HG03354 (cell line): ENCODE data around the gene RANBP1.
"Not testable (repeated sequence)": the region's sequence is repeated elsewhere in the genome, so short reads cannot be mapped to it uniquely, and the experiment has no call there.

Experiments
- ATAC-seq: cut with Tn5 transposase; IDR thresholded peaks from one replicate; pipeline ENCODE4 v1.9.1; 2021; ENCODE audit warnings: mild to moderate bottlenecking; ENCODE audit not compliant: unreplicated experiment, poor library complexity, severe bottlenecking

The RANBP1 gene

DNA sequence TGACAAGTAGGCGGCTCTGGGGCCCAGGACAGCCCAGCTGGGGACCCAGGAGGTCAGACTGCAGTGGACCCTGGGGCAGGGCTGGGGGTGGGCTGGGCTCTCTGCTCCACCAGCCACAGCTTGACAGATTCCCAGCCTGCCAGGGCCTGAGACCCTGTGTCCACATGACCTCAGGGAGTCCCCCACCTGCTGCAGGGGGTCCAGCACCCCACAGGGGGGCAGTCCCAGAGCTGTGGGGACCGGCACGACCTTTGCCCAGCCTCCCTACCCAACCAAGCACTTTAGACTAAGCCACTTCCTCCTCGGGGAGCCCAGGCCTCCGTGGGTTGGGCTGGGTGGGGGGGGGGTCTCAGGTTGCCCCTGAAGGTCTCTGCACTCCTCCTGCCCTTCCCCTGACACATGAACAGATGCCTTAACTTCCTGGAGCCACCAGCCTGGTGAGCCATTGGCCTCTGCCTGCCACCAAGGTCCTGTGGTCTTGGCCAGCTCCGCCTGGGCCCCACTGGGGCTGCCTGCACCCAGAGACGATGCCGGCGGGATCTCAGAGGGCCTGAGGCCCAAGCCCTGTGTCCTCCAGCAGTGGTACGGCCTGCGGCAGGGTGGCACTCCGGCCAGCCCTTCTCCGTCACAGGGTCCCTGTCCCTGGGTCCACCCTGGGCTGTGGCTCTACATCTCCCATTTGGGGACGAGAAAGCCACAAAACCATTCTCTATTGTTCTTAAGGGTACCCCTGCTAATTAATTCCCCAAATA, 31.5 kb downstream of the RANBP1 start:
- ATAC-seq, result no peak

DNA sequence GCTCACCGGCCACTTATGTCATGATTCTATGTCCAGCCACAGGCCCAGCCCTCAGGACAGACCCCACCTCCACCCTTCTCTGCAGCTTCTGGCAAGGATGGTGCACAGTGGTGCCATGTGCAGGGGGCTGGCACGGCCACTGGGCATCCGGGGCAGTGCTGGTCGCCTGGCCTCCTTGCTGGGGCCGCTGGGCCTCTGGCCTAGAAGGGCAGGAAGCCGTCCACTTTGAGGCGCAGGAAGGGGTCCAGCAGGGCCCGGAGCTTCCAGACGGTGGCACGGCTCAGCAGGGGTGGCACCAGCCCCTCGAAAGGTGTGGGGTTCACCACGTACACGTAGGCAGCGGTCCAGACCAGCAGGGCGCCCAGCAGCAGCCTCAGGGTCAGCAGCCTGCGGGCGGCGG, 32.5 kb downstream of the RANBP1 start:
- ATAC-seq, result no peak

DNA sequence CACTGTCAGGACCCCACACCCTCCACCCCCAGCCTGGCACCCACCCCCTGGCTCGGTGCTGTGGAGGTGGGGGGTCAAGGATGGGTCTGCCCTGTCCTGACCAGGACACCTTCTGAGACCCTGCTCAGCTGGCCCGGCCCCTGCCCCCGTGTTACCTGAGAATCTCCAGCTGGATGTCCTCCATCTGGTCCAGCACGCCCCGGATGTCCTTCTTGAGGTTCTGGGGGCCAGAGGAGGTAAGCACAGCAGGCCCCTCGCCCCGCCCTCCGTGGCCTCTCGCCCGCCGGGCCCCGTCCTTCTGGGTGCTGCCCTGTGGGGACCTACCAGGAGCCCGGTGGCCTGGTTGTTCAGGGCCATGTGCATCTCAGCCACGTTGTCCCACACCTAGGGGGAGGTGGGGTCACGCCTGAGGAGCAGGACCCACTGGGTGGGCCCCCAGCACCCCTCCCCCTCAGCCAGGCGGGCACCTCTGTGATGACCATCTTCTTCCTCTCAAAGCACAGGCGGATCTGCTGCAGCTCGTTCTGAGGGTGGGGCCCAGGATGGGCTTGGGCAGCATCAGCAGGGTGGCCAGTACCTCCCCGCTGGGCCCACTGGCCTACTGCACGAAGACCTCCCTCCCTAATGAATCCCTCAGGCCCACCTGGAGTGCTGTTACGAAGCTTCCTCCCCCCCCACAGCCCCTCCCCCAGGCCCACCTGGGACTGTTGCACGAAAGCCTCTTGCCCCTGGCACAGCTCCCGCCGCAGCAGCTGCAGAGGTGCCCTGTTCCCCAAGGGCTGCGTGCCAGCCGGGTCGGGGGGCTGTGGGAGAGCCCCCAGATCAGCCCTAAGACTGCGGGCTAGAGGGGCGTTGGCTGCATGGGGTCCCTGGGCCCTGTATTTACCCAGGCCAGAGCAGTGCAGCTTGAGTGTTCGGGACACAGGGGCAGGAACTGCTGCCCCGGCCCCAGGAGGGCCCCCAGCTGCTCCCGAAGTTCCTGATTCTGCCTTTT, 33.6 kb downstream of the RANBP1 start:
- ATAC-seq, result no peak

DNA sequence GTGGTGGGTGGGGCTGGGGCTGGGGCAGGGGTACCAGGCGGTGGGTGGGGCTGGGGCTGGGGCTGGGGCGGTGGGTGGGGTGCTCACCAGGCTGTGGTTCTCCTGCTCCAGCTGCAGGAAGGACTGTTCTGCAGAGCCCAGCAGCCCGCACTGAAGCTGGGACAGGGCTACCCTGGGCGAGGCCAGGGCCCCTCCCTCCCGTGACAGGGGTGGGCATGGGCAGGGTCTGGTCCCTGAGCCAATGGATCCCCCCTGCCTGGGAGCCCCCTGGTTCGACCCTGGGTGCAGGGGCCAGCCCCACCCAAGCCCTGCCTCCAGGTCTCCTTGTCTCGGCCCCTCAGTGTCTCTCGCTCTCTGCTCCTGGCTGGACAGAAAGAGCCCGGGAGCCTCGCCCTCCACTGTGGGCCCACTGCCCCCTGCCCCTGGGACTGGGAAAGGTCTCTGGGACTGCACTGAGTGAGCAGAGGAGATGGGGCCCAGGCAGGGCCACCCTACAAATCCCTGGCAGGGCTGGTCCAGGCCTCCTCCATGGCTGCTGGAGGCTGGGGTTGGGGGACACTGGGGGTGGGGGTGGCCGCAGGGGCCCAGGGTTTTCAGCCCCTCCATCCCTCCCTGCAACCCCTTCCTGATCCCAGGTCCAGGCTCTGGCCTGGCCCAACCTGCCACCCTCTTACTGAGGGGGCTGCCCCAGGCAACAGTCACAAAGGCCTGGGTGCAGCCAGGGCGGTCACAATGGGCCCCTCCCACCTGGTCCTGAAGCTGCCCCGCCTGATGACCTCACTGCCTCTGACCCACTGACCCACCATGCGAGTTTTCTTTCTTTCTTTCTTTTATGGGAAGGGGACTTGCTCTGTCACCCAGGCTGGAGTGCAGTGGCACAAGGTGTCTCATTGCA, 34.7 kb downstream of the RANBP1 start, which contains the start of gene CCDC188:
Gene CCDC188 (minus strand): TSS at position 675 of the 895 bp plus-strand sequence. CDS start 69 bp downstream, at position 606.
- no peak for ATAC-seq

DNA sequence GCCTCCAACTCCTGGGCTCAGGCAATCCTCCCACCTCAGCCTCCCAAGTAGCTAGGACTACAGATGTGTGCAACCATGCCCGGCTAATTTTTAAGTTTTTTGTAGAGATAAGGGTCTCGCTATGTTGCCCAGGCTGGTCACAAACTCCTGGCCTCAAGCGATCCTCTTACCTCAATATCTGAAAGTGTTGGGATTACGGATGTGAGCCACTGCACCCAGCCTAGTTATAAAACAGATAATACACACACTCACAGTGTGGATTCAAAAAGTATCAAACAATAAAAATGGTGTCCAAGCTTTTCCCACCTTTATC, 35.3 kb downstream of the RANBP1 start:
- no peak for ATAC-seq

DNA sequence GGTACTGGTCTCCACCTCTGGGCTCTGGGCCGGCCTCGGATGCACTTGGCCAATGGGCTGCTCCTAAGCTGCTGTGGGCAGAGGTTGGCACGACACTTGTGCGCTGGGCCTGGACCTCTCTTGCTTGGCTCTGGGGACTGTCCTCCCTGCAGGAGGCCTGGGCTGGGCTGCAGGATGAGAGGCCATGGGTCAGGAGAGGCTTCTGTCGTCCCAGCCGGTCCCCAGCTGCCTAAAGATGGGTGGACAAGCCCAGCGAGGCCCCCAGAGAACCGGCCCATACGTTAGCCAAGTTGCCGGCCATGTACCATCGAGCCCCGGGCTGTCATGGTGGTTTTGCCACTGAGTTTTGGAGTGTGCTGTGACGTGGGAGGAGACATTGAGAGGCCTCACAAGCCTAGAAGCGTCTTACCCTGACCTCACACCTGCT, 36.6 kb downstream of the RANBP1 start:
- ATAC-seq, result no peak

DNA sequence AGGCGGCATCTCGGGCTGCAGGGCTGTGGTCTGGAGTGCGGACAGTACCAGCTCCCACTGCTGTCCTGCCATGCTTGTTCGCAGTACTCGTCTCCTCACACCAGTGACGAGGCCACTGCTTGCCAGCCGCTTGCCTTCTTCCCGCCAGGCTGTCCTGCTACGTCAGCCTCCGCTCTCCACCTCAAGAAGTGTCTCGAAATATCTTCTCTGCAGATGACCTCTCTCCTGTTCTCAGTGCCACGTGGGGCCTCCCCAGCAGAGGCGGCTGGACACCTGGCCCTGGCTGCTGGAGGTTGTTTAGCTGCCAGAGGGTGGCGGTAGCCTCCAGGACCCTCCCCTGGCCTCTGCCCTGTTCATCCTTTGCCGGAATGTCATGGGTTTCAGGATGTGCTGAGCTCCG, 38.0 kb downstream of the RANBP1 start:
- no peak for ATAC-seq

DNA sequence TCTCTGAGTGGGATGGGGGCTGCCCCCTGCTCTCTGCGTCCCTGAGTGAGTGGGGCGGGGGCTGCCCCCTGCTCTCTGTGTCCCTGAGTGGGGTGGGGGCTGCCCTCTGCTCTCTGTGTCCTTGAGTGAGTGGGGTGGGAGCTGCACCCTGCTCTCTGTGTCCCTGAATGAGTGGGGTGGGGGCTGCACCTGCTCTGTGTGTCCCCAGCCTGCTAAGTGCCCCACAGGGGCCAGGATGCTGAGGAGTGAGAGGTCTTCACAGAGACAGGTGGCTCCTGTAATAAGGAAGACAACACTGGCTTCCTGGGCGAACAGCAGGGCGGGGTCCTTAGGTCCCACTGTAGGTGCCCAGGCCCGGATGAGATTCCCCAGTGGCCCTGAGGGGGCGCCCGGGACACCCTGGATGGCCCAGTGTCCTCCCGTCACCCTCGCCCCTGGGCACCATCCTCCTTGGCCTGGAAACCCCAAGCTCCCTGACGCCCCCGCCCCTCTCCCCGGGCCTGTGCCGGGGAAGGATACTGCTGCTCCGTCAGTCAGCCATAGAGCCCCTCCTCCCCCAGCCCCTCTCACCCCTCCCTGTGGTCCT, 38.8 kb downstream of the RANBP1 start:
- ATAC-seq, result no peak

DNA sequence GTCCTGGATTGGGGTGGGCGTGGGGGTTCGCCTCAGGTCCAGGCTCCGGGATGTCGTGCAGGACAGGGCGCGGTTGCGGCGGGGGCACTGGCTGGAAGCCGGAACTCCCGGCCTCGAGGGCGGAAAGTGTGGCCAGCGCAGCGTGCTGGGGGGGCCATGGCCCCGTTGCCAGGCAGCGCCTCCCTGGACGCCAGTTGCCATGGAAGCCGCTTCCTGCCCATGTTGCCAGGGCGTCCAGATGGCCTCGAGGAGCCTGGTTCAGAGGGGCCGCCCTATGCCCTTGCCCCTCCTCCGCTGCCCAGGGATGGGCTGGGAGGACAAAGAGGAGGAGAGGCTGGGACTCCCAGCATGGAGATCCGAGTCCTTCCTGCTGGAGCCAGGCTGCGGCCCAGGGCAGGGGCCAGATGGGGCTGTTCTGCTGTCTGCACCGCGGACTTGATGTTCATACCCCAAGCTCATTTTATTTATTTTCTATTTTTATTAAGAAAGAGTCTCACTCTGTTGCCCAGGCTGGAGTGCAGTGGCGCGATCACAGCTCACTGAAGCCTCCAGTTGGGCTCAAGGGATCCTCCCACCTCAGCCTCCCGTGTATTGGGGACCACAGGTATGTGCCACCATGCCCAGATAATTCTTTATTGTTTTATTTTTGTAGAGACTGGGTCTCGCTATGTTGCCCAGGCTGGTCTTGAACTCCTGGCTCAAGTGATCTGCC, 39.6 kb downstream of the RANBP1 start:
- ATAC-seq, result no peak

DNA sequence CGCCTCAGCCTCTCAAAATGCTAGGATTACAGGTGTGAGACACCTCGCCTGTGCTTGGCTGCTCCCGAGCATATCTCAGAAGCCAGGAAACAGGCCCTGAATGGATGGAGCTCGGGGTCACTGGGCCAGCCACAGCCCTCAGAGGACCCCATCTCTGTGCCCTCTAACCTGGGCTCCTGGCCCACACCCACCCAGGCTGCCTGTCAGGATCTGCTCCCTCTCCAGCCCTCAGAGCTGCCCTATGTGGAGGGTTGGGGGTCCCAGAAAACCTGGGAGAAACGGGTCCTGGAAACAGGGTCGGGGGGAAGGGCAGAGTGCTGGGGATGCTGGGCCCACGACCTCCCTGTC, 40.1 kb downstream of the RANBP1 start:
- ATAC-seq, result no peak

DNA sequence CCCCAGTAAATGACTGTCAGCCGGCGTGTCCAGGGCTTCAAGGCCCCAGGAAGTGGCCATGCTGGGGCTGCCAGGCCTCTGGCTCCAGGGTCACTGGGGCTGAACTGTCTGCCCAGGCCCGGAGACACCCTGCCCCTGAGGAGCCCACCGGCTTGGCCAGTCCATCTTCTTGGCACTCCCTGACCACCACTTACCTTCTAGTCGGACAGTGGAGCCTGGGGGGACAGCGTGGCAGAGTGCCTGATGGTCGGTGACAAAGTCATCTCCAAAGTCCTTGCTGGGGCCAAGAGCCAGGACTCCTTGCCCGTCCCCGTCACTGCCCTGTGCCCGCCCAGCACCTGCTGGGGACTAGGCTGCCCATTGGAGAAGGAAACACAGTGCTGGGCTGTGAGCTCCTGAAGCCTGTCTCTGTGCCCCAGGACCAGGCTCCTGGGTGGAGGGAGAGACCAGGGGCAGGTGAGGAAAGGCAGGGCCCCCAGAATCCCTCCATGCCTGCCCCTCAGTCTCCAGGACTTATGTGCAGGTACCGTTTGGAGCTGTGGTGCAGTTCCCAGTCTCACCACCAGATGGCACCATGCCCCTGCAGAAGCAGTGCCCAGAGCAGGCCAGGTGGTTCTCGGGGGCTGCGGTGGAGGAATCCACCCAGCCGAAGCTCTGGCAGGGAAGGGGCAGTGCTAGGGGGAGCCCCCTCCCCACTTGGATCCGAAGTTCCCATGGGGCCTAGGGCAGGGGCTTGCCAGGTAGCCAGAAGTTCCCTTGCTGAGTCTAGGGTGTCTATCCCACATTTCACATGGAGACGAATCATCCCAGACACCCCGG, 40.9 kb downstream of the RANBP1 start:
- no peak for ATAC-seq

DNA sequence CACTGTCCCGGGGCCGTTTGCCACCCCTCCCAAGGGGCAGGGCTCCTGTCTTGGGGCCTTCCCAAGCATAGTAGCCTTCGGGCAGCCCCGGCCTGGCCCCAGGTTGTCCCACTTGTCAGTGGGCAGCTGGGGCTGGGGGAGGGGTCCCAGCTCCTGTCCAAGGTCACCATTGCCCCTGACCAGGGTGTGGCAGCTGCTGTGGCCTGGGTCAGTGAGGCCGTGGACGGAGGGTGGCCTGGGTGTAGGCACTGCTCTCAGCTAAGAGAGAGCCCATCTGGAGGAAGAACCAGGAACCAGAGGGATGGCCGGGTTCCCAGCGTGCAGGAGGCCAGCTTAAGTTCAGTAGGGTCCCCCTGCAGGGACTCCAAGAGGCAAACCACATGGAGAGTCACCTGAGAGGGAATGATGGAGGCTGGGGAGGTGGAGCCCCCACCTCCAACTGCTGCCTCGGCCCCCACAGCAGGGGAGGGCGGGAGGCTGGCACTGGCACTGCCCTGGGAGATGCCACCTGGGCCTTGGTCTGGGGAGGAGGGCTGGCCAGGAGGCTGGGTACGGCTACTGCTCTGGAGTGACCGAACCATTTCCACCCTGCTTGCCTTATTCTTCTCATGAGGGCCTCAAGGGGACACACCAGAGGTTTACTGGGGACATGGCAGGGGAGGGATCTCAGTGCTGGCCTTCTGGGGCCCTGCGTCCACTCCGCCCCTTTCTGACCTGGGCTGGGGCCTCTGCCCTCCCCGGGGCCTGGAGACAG, 41.7 kb downstream of the RANBP1 start:
- ATAC-seq, result no peak

DNA sequence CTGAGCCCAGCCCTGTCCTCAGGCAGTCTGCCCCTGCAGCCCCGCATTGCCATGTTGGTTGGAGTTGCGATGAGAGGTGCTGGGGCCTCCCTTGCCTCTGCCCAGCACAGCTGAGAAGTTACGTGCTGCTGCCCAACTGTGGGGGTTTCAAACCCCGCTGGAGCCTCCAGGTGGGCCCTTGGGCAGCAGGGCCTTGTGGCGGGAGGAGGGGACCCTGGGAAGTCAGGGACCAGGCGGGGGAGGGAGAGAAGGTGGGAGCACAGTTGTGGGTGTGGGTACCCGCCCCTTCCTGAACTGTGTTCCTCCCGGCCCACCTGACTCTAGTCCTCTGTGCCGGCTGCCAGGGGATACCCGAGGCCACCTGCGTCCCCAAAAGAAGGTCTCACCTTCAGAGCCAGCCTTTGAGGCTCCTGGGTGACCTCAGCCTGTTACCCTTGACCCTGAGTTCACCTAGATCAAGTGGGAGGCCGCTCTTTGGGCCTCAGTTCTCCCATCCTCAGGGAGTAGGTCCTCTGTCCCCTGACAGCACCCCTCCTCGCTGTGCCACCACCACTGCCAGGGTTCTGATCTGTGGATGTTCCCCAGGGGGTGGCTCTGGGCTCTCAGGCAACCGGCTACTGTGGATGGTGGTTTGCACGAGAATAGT, 42.6 kb downstream of the RANBP1 start:
- no peak for ATAC-seq

DNA sequence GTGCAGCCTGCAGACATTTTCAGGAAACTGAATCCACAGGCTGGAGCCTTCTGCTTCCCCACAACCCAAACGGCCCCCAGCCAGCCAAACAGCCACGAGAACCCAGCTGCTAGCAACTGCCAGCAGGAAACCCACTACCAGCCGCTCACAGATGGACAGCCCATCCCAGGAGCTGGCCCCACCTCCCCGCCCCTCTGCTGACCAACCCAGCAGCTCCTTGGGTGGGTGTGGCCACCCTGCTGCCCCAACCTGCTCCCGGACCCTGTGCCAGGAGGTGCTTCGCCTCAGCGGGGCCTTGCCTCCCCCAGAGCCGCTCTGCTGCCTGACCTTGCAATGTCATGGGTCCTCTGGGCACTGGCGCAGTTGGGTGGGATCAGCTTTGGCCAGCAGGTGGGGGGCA, 43.2 kb downstream of the RANBP1 start:
- ATAC-seq, result no peak

DNA sequence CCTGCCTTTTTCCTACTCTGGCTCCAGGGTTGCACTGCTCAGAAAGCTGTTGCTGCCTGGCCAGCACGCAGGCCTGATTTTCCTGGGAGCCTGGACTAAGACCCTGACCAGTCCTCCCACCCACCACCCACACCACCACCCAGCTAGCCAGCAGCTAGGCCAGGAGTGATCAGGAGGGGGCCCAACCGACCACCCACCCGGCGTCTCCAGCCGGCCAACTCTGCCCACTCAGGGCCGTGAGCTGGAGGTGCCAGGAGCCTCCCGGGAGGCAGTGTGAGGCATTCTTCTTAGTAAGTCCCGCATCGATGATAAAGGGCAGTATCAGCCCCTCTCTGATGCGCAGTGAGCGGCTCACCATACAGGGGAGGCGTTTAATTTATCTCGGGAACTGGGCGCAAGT, 43.6 kb downstream of the RANBP1 start:
- not testable (repeated sequence) for ATAC-seq

DNA sequence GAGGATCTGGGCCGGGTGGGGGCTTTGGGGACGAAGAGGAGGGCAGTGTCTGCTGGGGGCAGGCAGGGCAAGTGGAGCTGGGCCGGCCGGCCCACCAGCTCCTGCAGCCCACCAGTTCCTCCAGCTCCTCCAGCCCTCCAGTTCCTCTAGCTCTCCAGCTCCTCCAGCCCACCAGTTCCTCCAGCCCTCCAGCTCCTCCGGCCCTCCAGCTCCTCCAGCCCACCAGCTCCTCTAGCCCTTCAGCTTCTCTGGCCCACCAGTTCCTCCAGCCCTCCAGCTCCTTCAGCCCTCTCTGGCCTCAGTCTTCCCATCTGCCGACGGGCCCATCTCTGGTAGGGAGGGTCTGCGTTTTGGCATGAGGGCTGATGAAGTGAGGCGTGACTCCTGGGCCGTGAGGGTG, 44.1 kb downstream of the RANBP1 start:
- ATAC-seq, result no peak

DNA sequence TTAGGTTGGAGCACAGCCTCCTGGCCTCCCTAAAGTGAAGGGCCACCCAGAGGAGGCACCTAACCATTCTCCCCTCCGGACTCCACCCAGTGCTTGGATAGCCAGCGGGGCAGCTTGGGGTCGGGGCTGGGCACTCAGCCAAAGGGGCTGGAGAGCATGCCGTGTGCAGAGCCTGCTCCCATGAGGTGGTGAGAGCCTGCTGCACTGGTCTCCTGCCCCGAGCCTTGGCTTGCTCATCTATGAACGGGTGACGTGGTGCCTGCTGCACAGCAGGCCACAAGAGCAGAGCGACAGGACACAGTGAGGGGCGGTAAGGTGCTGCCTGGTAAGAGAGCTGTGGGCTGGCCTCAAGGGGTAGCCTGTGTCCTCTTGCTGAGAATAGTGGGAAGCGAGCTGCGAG, 49.0 kb downstream of the RANBP1 start:
- no peak for ATAC-seq
